ENCODE results near the gene MICAL2. TPM values are rescaled to one million over a fixed set of nuclear protein-coding genes. Genes with fewer than 3 reads are reported as not detected.

MICAL2 gene
- total RNA-seq, 1 donor from 2014 or later: 237 TPM

DNA sequence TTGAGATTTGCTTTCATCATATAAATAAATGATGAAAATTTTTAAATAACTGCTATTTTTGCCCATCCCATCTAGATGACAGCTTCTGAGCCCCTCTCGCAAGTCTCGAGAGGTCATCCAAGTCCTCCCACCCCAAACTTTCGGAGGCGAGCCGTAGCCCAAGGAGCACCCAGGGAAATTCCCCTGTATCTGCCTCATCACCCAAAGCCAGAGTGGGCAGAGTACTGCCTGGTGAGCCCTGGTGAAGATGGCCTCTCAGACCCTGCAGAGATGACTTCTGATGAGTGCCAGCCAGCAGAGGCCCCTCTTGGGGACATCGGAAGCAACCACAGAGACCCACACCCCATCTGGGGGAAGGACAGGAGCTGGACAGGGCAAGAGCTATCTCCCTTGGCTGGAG is 183.1 kb downstream of the MICAL2 start:
- Histone ChIP-seq H3K4me3 (no peak overlapping the region), H3K27ac (no peak overlapping the region), H3K36me3 (peaks cover 7 to 11% of the 10 kb centered on the region in 2 donors), H3K9me3 (peaks cover 0 to 7% of the 10 kb centered on the region in 2 donors), H3K4me1 (peaks cover under 1 to 2% of the 10 kb centered on the region in 2 donors), H3K27me3 (no peaks in the 10 kb centered on the region)
- TF ChIP-seq, protein P1, sequence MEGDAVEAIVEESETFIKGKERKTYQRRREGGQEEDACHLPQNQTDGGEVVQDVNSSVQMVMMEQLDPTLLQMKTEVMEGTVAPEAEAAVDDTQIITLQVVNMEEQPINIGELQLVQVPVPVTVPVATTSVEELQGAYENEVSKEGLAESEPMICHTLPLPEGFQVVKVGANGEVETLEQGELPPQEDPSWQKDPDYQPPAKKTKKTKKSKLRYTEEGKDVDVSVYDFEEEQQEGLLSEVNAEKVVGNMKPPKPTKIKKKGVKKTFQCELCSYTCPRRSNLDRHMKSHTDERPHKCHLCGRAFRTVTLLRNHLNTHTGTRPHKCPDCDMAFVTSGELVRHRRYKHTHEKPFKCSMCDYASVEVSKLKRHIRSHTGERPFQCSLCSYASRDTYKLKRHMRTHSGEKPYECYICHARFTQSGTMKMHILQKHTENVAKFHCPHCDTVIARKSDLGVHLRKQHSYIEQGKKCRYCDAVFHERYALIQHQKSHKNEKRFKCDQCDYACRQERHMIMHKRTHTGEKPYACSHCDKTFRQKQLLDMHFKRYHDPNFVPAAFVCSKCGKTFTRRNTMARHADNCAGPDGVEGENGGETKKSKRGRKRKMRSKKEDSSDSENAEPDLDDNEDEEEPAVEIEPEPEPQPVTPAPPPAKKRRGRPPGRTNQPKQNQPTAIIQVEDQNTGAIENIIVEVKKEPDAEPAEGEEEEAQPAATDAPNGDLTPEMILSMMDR (IDR thresholded peaks at IDR 0.05): no peak
- intact Hi-C loops (cut with DNase I): no loop called here
- DNase-seq (ENCODE audit: low spot score in 2 of 2): no peak

DNA sequence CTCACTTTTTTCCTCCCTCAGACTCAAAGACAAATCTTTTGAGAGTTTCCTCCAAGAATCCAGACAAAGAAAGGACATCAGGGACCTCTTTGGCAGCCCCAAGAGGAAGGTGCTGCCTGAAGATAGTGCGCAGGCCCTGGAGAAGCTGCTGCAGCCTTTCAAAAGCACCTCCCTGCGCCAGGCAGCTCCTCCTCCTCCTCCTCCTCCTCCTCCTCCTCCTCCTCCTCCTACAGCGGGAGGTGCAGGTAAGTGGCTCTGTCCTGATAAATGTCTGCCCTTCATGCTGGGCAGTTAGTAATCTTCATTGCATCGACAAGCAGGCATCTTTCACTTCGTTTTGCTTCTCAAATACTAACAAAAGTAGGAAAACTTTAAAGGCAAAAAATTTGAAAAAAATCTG is 184.2 kb downstream of the MICAL2 start:
- H3K36me3 ChIP-seq: peaks cover 7 to 11% of the 10 kb centered on the region in 2 donors
- TF ChIP-seq, protein P1 (IDR thresholded peaks at IDR 0.05): no peak
- H3K9me3 ChIP-seq: peaks cover 4 to 16% of the 10 kb centered on the region in 2 donors
- no peaks in the 10 kb centered on the region for H3K4me1 ChIP-seq
- H3K27ac ChIP-seq: no peak overlapping the region
- no peak overlapping the region for H3K4me3 ChIP-seq
- no peak for DNase-seq (ENCODE audit: low spot score in 2 of 2)
- H3K27me3 ChIP-seq: no peaks in the 10 kb centered on the region
- intact Hi-C loops (cut with DNase I): no loop called here

DNA sequence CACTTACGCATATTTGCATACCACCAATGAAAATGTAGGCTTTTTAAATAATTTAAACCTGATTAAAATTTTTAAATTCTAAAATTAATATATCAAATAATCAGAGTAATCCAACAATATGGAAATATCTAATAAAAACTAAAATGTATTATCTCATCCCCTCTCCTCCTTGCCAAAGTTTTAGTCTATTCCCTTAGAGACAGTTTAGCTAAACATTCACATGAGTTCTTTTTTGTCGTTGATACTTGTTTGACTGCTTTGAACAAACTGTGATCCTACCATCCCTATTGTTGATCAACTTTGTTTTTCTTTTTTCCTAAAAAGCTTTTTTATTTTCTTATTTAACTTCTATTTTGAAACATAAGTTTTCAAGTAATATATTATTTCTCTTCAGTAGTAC is 185.6 kb downstream of the MICAL2 start:
- no peak for DNase-seq (ENCODE audit: low spot score in 2 of 2)
- TF ChIP-seq, protein P1 (IDR thresholded peaks at IDR 0.05): no peak
- Histone ChIP-seq H3K4me3 (no peak overlapping the region), H3K36me3 (peaks cover 7 to 11% of the 10 kb centered on the region in 2 donors), H3K4me1 (no peaks in the 10 kb centered on the region), H3K27ac (no peak overlapping the region), H3K9me3 (peaks cover 4 to 16% of the 10 kb centered on the region in 2 donors), H3K27me3 (no peaks in the 10 kb centered on the region)
- intact Hi-C loops (cut with DNase I): no loop called here

DNA sequence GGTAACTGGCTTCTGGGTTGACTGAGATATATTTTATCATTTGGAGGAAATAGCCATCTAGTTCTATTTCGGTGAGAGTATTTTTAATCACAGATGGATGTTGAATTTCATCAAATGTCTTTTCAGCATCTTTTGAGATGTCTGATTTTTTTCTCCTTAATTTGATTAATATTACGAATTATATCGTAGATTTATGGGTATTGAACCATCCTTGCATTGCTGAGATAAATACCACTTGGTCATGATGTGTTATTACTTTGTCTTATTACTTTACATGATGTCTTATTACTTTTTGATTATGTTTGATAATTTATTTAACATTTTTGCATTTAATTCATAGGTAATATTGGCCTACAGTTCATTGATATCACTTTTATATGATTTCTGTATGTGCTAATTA is 188.2 kb downstream of the MICAL2 start:
- Histone ChIP-seq H3K9me3 (peaks cover 4 to 16% of the 10 kb centered on the region in 2 donors), H3K27me3 (no peaks in the 10 kb centered on the region), H3K36me3 (peaks cover 6 to 8% of the 10 kb centered on the region in 2 donors), H3K4me1 (no peaks in the 10 kb centered on the region), H3K4me3 (no peak overlapping the region), H3K27ac (no peak overlapping the region)
- TF ChIP-seq, protein P1 (IDR thresholded peaks at IDR 0.05): no peak
- no peak for DNase-seq (ENCODE audit: low spot score in 2 of 2)
- intact Hi-C loops (cut with DNase I): no loop called here

DNA sequence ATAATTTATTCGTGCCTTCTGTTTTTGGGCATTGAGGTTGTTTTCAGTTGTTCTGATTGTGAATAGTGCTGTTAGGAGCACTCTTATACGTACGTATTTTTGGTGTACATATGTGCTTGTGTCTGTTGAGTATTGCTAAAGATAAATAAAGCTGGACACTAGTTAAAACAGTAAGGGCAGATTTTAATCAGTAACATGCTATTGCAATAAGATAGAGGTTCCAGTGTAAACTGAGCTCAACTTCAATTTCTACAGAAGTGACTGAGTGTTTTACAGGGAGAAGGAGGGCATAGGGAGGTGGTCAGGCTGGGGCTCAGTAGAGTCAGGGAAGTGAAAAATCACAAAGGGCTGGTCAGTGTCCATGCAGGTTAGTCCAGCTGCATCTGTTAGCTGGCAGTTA is 191.0 kb downstream of the MICAL2 start:
- Histone ChIP-seq H3K4me3 (no peak overlapping the region), H3K36me3 (no peaks in the 10 kb centered on the region), H3K27ac (no peak overlapping the region), H3K9me3 (peaks cover 4 to 16% of the 10 kb centered on the region in 2 donors), H3K4me1 (no peaks in the 10 kb centered on the region), H3K27me3 (no peaks in the 10 kb centered on the region)
- intact Hi-C loops (cut with DNase I): no loop called here
- no peak for DNase-seq (ENCODE audit: low spot score in 2 of 2)
- TF ChIP-seq, protein P1 (IDR thresholded peaks at IDR 0.05): no peak

Data from ascending aorta (tissue), 2 donors.